Body of pancreas (tissue), 4 donors: ENCODE results near the gene TSPYL1. TPM values are rescaled to one million over a fixed set of nuclear protein-coding genes. Genes with fewer than 3 reads are reported as not detected.

Experiments
- ATAC-seq: fragments of 150-250 bp; one replicate; pipeline ENCODE4 v1.9.1; 2016
- DNase-seq, 4 donors: peaks; one replicate each; pipeline ENCODE4 v3.0.0-alpha.2; 2019
- H3K27ac ChIP-seq, 4 donors: fragments of 200-600 bp; sonication (generic); 1 replicate in 3 of 4; 2 replicates in 1 of 4; pipeline versions ENCODE4 v1.5.1 to v1.6.1; 2016 to 2019; ENCODE audit warnings: mild to moderate bottlenecking in 1 of 4, mixed read lengths in 1 of 4, moderate library complexity in 1 of 4
- H3K27me3 ChIP-seq, 2 donors: fragments of 200-600 bp; sonication (generic); one replicate each; pipeline ENCODE4 v1.6.0; 2016; ENCODE audit warnings: mild to moderate bottlenecking in 1 of 2
- H3K36me3 ChIP-seq, 2 donors: fragments of 200-600 bp; sonication (generic); replicated peaks in 1 of 2; 2 replicates each; pipeline ENCODE4 v1.5.1; 2016; ENCODE audit warnings: low read depth in 2 of 2; ENCODE audit not compliant: insufficient read depth in 1 of 2
- H3K4me1 ChIP-seq: fragments of 200-600 bp; sonication (generic); one replicate; pipeline ENCODE4 v1.6.0; 2016
- H3K4me3 ChIP-seq, 2 donors: fragments of 200-600 bp; sonication (generic); 1 replicate in 1 of 2; 2 replicates in 1 of 2; pipeline ENCODE4 v1.5.1; 2016 to 2019
- H3K9me3 ChIP-seq, 3 donors: fragments of 200-600 bp; sonication (generic); 1 replicate in 2 of 3; 2 replicates in 1 of 3; pipeline ENCODE4 v1.5.1; 2016
- CTCF ChIP-seq, 7 experiments: fragments of 450-650 bp in 4 of 7; fragments of 200-600 bp in 3 of 7; sonication (generic) in 3 of 7; IDR thresholded peaks; one replicate each; pipeline ENCODE4 v1.5.1; 2016 to 2019; ENCODE audit warnings: antibody characterized with exemption in 7 of 7
- POLR2A ChIP-seq, 3 donors: fragments of 450-650 bp; IDR thresholded peaks; one replicate each; pipeline ENCODE4 v1.6.1; 2016; ENCODE audit warnings: antibody characterized with exemption in 3 of 3, mild to moderate bottlenecking in 2 of 3
- WGBS, 2 donors: methylation state at CpG; one replicate each; pipeline ENCODE4 v1.1.5; 2017; 5-methylcytosine and 5-hydroxymethylcytosine counted together
- intact Hi-C: fragments of 100-400 bp; cut with DNase I; formaldehyde crosslinking; loops from one replicate; pipeline ENCODE4 v1.15.1; 2023
- total RNA-seq, 2 donors: library from RNA; depleted of rRNA; stranded (reverse); fragments of >200 nt; gene quantifications; one replicate each; pipeline ENCODE4 v1.1.0, GENCODE V29; 2016

TSPYL1 gene
- total RNA-seq, 2 donors from 2014 or later = 44.1 to 45.2 TPM

GRCh38 chr6:116255246-116255800 lies 24.4 kb downstream of the TSPYL1 start:
- Histone ChIP-seq H3K4me3 (no peak overlapping the region), H3K9me3 (no peaks in the 10 kb centered on the region), H3K36me3 (no peaks in the 10 kb centered on the region), H3K27ac (peak overlapping the region in 1 of 4 donors; percentile 0), H3K4me1 (peaks cover 40% of the 10 kb centered on the region), H3K27me3 (no peaks in the 10 kb centered on the region)
- no peak for ATAC-seq
- TF ChIP-seq CTCF (IDR thresholded peaks at IDR 0.05) (no peak), POLR2A (IDR thresholded peaks at IDR 0.05) (no peak)
- intact Hi-C loops = no loop called here
- no peak for DNase-seq
- 9 to 18% methylated on average over 5 of the region's 5 CpGs for WGBS, 2 donors

GRCh38 chr6:116254297-116255056 lies 25.3 kb downstream of the TSPYL1 start:
- ATAC-seq (no peak), DNase-seq (no peak)
- Histone ChIP-seq H3K36me3 (no peaks in the 10 kb centered on the region), H3K9me3 (no peaks in the 10 kb centered on the region), H3K4me1 (peaks cover 47% of the 10 kb centered on the region), H3K4me3 (peak overlapping the region in 1 of 2 donors; percentile 97), H3K27me3 (no peaks in the 10 kb centered on the region), H3K27ac (peak overlapping the region; percentile 66 to 91 (median 82))
- no peak for TF ChIP-seq CTCF (IDR thresholded peaks at IDR 0.05)
- no peak for TF ChIP-seq POLR2A (IDR thresholded peaks at IDR 0.05)
- intact Hi-C loops = no loop called here
- WGBS, 2 donors = 9 to 18% methylated on average over 4 of the region's 4 CpGs

GRCh38 chr6:116253505-116254296 lies 26.0 kb downstream of the TSPYL1 start, which contains the start of gene TSPYL4:
Gene TSPYL4 (minus strand): TSS chr6:116254075. CDS start chr6:116254008, 67 bp downstream.
- DNase-seq = peak; percentile 92 to 95 (median 94)
- H3K36me3 ChIP-seq = no peaks in the 10 kb centered on the region
- H3K4me3 ChIP-seq = peak within 1 kb of the TSS; percentile 59 to 97
- peaks cover 47% of the 10 kb centered on the region for H3K4me1 ChIP-seq
- no peaks in the 10 kb centered on the region for H3K9me3 ChIP-seq
- intact Hi-C loops = no loop called here
- TF ChIP-seq POLR2A (IDR thresholded peaks at IDR 0.05) (peak; percentile 66 to 90 (median 90)), CTCF (IDR thresholded peaks at IDR 0.05) (peak in 1 of 7 experiments; percentile 20)
- peak; percentile 98 for ATAC-seq
- 0% methylated on average over 38 to 53 of the region's 53 CpGs for WGBS, 2 donors
- H3K27ac ChIP-seq = peak within 1 kb of the TSS; percentile 66 to 91 (median 82)
- no peaks in the 10 kb centered on the region for H3K27me3 ChIP-seq

GRCh38 chr6:116253188-116253504 lies 26.6 kb downstream of the TSPYL1 start:
- no peaks in the 10 kb centered on the region for H3K27me3 ChIP-seq
- peak overlapping the region; percentile 59 to 97 for H3K4me3 ChIP-seq
- peak overlapping the region in 3 of 4 donors; percentile 66 to 91 (median 90) for H3K27ac ChIP-seq
- intact Hi-C loops = no loop called here
- peaks cover 48% of the 10 kb centered on the region for H3K4me1 ChIP-seq
- no peak for TF ChIP-seq POLR2A (IDR thresholded peaks at IDR 0.05)
- no peak for TF ChIP-seq CTCF (IDR thresholded peaks at IDR 0.05)
- ATAC-seq (no peak), DNase-seq (no peak)
- H3K9me3 ChIP-seq = no peaks in the 10 kb centered on the region
- H3K36me3 ChIP-seq = no peaks in the 10 kb centered on the region
- 8 to 11% methylated on average over 11 of the region's 11 CpGs for WGBS, 2 donors
